IgD-negative memory B cell (primary cell): Measurements from ENCODE around the gene ZNF219. TPM values are rescaled to one million over a fixed set of nuclear protein-coding genes. Genes with fewer than 3 reads are reported as not detected.

Experiments
- H3K27ac Mint-ChIP-seq, 3 donors: one replicate each; pipeline ENCODE4 v1.8.0; 2020 to 2022; ENCODE audit warnings: mild to moderate bottlenecking in 3 of 3, mixed read lengths in 3 of 3, moderate library complexity in 1 of 3
- H3K27me3 Mint-ChIP-seq: one replicate; pipeline ENCODE4 v1.8.0; 2021; ENCODE audit warnings: mixed read lengths
- H3K36me3 Mint-ChIP-seq: one replicate; pipeline ENCODE4 v1.8.0; 2020; ENCODE audit warnings: mild to moderate bottlenecking, mixed read lengths
- H3K4me1 Mint-ChIP-seq, 3 donors: one replicate each; pipeline ENCODE4 v1.8.0; 2020 to 2022; ENCODE audit warnings: mixed read lengths in 3 of 3, mild to moderate bottlenecking in 1 of 3
- H3K4me3 Mint-ChIP-seq, 4 donors: one replicate each; pipeline ENCODE4 v1.8.0; 2020 to 2022; ENCODE audit warnings: mild to moderate bottlenecking in 4 of 4, mixed read lengths in 4 of 4, moderate library complexity in 3 of 4
- H3K9me3 Mint-ChIP-seq, 3 donors: one replicate each; pipeline ENCODE4 v1.8.0; 2020 to 2021; ENCODE audit warnings: mixed read lengths in 3 of 3, mild to moderate bottlenecking in 1 of 3
- polyA plus RNA-seq: library from polyadenylated mRNA; unstranded; fragments of 300-500 nt; fragmentation: Illumina TruSeq; gene quantifications from one replicate; pipeline ENCODE4 v1.2.3, GENCODE V29; 2021

ZNF219 gene
- polyA plus RNA-seq, 1 donor from 2014 or later = 1.0 TPM

DNA sequence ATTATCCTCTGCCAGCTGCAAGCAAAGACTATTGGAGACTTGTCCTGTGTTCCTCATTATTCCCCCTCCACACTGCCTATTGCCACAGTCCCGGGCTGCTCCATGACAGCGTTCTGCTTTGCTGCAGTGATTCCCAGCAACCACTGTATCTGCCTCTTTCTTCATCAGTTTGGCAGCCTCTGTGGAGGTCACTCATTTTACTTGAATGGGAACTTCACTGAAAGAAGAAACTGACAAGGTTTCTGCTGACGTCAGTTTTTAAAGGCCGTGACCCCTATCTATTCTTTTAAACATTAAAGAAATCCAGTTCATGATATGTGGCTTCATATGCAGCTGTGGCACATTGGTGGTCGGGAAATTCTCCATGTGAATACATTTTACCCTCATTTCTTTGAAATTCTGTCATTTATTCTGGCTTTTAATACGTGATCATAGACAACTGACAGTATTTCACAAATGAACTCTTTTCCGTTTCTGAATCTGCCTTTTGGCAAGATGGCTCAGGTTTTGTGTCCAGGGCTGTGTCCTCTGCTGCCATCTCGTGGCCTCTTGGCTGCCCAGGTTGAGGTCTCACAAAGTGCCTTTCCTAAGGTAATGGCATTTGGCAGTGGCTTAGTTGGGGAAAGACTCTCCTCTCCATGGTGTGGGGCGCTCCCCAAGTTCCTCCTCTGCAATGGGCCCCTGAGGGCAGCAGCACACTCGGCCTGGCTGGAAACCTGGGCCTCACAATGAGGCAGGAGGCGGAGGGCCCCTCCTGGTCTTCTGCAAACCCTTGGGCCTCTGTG is 8.2 kb upstream of the ZNF219 start:
- H3K36me3 Mint-ChIP-seq = no peaks in the 10 kb centered on the region

DNA sequence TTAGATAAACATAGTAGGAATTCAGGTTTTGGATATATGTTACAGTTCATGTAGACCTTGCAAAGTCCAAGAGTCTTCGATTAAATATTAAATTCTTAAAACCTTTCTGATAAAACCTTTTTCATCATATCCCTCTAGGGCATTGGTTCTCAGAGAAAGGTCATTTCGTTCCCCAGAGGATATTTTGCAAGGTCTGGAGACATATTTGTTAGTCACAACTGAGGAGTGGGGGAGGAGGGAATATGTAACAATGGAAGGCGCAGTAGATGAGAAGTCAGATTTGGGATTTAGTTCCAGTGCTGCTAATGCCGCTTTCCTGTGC is 7.7 kb upstream of the ZNF219 start:
- peaks cover 8 to 14% (median 9%) of the 10 kb centered on the region in 3 donors for H3K4me1 Mint-ChIP-seq
- no peak overlapping the region for H3K27ac Mint-ChIP-seq
- no peaks in the 10 kb centered on the region for H3K36me3 Mint-ChIP-seq
- no peak overlapping the region for H3K4me3 Mint-ChIP-seq
- peaks cover 2% of the 10 kb centered on the region for H3K27me3 Mint-ChIP-seq
- no peaks in the 10 kb centered on the region for H3K9me3 Mint-ChIP-seq

More for the DNA sequence above, 8.2 kb upstream of the ZNF219 start:
- Mint-ChIP-seq H3K4me1 (peaks cover 8 to 14% (median 9%) of the 10 kb centered on the region in 3 donors), H3K27me3 (peaks cover 2% of the 10 kb centered on the region), H3K27ac (peak overlapping the region in 1 of 3 donors; percentile 28), H3K4me3 (peak overlapping the region in 3 of 4 donors; percentile 21 to 60 (median 58)), H3K9me3 (no peaks in the 10 kb centered on the region)

DNA sequence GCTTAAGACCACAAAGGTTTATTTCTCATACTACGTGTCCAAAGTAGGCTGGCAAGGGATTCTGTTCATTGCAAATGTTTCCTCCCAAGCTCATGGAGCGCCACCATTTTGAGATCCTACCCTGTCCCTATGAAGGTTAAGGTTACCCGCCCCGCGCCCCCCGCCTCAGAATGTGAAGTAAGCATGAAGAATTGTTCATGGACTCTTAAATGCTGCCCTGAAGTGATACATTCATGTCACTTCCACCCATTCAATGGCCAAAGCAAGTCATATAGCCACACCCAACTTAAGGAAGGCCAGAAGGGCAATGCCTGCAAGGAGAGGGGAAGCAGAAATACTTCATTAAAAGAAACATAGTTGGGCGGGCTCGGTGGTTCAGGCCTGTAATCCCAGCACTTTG is 6.6 kb upstream of the ZNF219 start:
- Mint-ChIP-seq H3K27ac (peak overlapping the region in 1 of 3 donors; percentile 87), H3K9me3 (no peaks in the 10 kb centered on the region), H3K4me1 (peaks cover 8 to 14% (median 9%) of the 10 kb centered on the region in 3 donors), H3K36me3 (no peaks in the 10 kb centered on the region), H3K27me3 (peaks cover 5% of the 10 kb centered on the region), H3K4me3 (peak overlapping the region in 2 of 4 donors; percentile 92)

DNA sequence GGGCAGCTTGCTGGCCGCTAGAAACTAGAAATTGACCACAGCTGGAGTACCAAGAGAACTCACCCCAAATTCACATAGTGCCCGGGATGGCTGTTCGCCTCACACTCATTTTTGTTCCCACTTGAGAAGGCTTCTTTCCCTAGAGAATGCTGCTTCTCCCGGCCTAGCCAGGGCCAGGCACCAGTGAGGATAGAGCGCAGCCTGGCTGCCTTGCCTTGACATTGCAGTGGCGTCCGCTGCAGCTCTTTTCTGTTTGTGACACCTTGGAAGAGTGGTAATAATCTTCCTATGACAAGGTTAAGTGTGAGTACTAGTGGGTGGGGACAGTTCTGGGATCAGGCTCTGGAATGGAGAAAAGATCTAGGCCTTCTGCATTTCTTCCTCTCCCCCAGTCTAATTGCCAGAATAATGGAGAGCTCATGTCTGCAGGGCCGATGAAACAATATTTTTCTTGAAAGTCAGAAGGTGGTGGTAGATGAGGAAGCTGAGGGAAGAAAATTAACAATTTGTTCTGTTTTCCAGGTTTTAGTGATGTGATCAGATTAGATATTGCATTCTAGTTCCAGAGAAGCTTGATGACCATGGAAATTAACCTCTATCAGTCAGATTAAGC is 6.1 kb upstream of the ZNF219 start:
- Mint-ChIP-seq H3K36me3 (no peaks in the 10 kb centered on the region), H3K27me3 (peaks cover 10% of the 10 kb centered on the region), H3K4me1 (peaks cover 8 to 16% (median 9%) of the 10 kb centered on the region in 3 donors), H3K27ac (peak overlapping the region; percentile 77 to 97 (median 87)), H3K4me3 (peak overlapping the region; percentile 90 to 92 (median 92)), H3K9me3 (no peaks in the 10 kb centered on the region)

DNA sequence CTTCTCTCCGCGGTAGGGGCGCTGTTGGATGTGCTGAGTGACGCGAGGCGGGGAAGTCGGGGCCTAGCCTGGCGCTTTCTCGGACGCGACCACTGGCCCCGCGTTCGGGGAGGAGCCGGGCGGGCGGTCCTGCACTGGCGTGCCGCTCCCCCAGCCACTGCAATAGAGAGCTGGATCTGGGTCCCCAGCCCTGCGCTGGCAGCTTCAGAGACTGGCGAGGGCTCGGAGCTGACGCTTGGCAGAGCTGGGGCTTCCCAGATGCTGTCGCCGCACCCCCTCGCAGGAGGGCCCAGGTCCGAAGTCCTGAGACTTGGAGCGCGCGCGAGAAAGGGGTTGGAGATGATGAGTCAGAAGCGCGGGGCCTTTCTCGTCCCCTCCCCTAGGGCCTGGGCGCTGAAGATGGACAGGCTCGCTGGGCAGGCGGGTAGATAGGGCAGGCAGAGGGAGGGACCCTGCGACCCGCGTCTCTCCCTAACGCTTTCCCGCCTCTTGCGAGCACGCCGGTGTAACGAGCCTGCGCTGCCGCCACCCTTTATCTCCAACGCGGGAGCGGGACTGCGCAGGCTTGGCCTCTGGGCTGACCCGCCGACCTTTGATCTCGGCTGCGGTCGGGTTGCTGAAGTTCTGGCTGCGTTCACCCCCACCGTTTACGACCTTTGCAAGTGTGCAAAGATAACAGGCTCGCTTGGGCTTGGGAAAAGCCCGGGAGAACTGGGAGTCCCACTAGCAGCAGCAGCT is 5.4 kb upstream of the ZNF219 start:
- no peaks in the 10 kb centered on the region for H3K36me3 Mint-ChIP-seq
- H3K27me3 Mint-ChIP-seq = peaks cover 17% of the 10 kb centered on the region
- H3K4me3 Mint-ChIP-seq = peak overlapping the region; percentile 90 to 92 (median 92)
- peak overlapping the region; percentile 77 to 97 (median 87) for H3K27ac Mint-ChIP-seq
- H3K9me3 Mint-ChIP-seq = no peaks in the 10 kb centered on the region
- H3K4me1 Mint-ChIP-seq = peaks cover 11 to 23% (median 12%) of the 10 kb centered on the region in 3 donors

DNA sequence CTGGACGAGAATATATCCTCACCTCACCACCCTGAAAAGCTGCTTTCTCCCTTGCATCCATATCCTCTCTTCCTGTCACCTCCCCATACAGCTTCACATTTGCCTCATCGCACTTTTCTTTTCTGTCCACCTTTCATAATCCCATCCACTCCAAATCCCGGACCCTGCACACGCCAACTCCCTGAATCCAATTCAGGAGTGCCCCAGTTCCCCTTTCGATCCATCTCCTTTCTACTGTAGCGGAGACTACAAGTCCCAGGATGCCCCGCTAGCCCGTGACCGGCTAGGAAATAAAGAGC is 4.9 kb upstream of the ZNF219 start:
- H3K4me3 Mint-ChIP-seq = peak overlapping the region; percentile 90 to 92 (median 92)
- H3K36me3 Mint-ChIP-seq = no peaks in the 10 kb centered on the region
- H3K9me3 Mint-ChIP-seq = no peaks in the 10 kb centered on the region
- peaks cover 13 to 26% (median 16%) of the 10 kb centered on the region in 3 donors for H3K4me1 Mint-ChIP-seq
- peak overlapping the region; percentile 77 to 97 (median 87) for H3K27ac Mint-ChIP-seq
- H3K27me3 Mint-ChIP-seq = peaks cover 20% of the 10 kb centered on the region

DNA sequence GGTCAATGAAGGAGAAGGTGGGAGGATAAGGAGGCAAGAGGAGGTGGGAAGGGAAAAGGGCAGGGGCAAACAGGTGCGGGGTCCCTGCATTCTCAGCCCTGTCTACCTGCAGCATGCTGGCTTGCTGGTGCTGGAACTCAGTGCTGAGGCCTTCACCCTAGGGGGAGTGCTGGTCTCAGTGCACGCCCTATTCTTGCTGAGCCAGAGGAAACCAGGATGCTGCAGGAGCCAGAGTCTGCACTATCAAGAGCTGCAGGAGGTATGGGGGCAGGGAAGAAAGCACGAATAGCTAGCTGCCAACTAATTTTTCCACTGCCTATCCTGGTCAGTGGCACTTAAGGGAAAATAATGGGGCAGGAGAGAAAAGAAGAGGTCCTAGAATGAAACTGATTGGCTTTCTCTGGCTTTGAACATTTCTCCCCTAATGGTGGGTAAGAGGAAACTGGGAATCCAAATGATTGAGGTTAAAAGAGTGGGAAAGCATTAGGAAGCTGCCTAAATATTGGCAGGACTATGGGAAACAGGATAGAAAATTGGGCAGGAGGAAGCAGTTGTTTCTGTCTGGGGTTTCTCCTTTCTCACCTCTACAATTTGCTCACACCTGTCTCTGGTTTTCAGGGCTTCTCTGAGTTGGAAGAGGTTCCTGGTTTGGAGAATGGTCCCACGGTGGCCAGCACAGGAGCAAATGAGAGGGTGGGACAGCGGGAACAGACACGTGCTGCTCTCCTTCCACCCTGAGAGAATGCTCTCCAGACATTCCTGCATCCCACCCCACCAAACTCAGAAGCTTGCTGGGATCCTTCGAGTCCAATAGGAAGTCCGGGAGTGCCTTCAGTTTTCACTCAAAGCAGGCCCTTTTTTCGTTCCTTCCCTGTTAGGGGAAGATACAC is 4.3 kb upstream of the ZNF219 start:
- no peaks in the 10 kb centered on the region for H3K36me3 Mint-ChIP-seq
- no peaks in the 10 kb centered on the region for H3K9me3 Mint-ChIP-seq
- H3K4me1 Mint-ChIP-seq = peaks cover 13 to 26% (median 16%) of the 10 kb centered on the region in 3 donors
- H3K27me3 Mint-ChIP-seq = peaks cover 20% of the 10 kb centered on the region
- H3K27ac Mint-ChIP-seq = peak overlapping the region in 2 of 3 donors; percentile 77 to 87
- peak overlapping the region; percentile 90 to 92 (median 92) for H3K4me3 Mint-ChIP-seq

DNA sequence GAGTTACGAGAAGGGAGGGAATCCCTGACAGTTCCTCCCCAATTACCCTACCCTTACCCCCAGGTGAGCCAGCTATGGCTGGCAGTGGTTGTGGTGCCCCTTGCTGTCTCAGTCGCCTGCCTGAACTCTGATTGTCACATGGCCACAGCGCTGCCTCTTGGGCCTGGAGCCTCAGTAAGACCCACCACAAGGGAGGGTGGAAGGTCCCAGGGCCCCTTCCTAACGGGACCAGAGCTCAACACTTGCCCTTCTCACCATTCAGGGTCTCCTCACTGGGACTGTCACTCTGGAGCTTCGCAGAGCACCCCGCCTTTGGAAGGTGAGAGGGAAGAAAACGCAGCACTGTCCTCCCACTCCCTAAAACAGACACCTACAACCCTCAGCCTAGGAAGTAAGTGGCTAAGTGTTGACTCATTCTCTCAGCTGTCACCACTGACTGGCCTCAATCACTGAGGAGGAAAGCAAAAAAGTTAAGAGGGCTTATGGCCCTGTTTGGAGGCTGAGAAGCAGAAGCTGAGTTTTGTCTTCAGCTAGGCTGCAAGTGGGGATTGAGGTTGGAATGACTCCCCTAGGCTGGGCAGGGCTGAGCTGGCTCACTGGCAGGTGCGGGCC is 3.5 kb upstream of the ZNF219 start:
- Mint-ChIP-seq H3K9me3 (no peaks in the 10 kb centered on the region), H3K4me1 (peaks cover 13 to 28% (median 16%) of the 10 kb centered on the region in 3 donors), H3K36me3 (no peaks in the 10 kb centered on the region), H3K4me3 (peak overlapping the region in 3 of 4 donors; percentile 41 to 86 (median 70)), H3K27me3 (peaks cover 22% of the 10 kb centered on the region), H3K27ac (peak overlapping the region in 2 of 3 donors; percentile 19 to 75)

DNA sequence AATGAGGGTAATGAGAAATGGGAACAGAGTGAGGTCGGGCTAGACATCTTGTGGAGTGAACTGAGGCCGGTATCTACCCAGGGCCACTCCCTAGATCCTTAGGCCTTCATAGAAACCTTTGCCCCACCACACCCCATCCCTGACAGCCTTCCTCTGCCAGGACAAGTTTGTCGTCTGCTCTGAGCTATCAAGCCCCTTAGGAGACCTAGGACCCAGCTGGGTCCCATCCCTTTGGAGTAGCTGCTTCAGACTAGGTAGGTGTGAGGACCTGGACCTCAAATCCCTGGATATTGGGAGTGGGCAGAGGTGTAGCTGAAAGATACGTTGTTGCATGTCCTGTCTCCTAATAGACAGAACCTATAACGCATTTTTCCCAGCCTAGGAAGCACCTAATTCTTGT is 2.5 kb upstream of the ZNF219 start, which contains the start of gene TMEM253:
Gene TMEM253, plus strand, starts transcription at position 136 of the 400 bp plus-strand sequence. CDS start 278 bp downstream, outside the sequence.
- no peaks in the 10 kb centered on the region for H3K36me3 Mint-ChIP-seq
- H3K4me3 Mint-ChIP-seq = peak within 1 kb of the TSS in 2 of 4 donors; percentile 12 to 86
- no peaks in the 10 kb centered on the region for H3K9me3 Mint-ChIP-seq
- H3K4me1 Mint-ChIP-seq = peaks cover 10 to 31% (median 13%) of the 10 kb centered on the region in 3 donors
- H3K27me3 Mint-ChIP-seq = peaks cover 22% of the 10 kb centered on the region
- peak within 1 kb of the TSS in 2 of 3 donors; percentile 19 to 75 for H3K27ac Mint-ChIP-seq

DNA sequence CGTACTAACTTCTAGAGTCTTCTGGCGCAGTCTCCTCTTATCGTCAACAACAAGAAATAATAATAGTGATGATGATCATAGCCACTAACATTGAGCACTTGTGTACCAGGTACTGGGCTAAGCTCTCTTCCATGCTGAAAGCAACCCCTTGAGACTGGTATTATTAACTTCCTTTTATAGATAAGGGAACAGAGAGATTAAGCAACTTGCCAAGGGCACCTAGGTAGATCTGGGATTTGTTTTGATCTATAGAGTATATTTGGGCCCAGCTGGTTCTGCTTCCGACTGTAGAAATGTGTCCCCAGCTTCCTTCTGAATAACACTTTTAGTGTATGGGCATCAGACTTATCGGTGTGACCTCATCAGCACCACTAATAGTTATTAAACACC is 1.1 kb upstream of the ZNF219 start:
- Mint-ChIP-seq H3K27ac (peak overlapping the region in 1 of 3 donors; percentile 54), H3K27me3 (peaks cover 22% of the 10 kb centered on the region), H3K4me3 (peak overlapping the region; percentile 22 to 91 (median 78)), H3K9me3 (no peaks in the 10 kb centered on the region), H3K4me1 (peaks cover 9 to 39% (median 11%) of the 10 kb centered on the region in 3 donors), H3K36me3 (no peaks in the 10 kb centered on the region)

DNA sequence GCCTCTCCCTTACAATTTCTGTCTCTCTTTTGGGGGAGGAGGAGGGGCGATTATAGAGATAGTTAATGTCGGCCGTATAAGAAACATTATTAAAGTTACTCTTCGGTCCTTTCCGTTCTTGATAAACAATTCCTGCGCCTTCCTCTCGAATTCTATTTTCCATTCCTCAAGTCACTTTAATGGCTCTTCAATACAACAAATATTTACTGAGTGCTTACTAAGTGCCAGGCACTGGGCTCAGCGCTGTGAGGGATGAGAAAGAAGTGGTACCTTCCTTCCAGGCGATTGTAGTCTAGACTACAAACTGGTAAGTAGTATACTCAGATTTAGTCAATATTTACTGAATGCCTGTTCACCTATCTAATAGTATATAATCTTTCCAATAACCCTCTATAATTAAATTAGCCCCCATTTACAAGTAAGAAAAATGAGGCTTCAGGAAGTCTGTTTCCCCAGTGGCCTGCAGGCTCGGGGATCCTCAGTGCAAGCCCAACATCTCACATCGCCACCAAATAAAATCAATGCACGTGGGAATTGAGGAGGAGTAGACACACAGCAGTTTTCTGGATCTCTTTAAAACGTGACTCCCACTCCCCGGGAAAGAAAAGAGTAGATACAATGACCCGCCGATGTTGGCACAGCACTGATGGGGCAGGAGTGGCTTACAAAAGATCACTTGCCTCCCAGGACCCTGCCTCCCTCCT is 589 bp upstream of the ZNF219 start:
- Mint-ChIP-seq H3K4me1 (peaks cover 8 to 36% (median 9%) of the 10 kb centered on the region in 3 donors), H3K27me3 (peaks cover 22% of the 10 kb centered on the region), H3K9me3 (no peaks in the 10 kb centered on the region), H3K36me3 (no peaks in the 10 kb centered on the region), H3K27ac (peak overlapping the region; percentile 31 to 76 (median 54)), H3K4me3 (peak overlapping the region; percentile 72 to 91 (median 88))

DNA sequence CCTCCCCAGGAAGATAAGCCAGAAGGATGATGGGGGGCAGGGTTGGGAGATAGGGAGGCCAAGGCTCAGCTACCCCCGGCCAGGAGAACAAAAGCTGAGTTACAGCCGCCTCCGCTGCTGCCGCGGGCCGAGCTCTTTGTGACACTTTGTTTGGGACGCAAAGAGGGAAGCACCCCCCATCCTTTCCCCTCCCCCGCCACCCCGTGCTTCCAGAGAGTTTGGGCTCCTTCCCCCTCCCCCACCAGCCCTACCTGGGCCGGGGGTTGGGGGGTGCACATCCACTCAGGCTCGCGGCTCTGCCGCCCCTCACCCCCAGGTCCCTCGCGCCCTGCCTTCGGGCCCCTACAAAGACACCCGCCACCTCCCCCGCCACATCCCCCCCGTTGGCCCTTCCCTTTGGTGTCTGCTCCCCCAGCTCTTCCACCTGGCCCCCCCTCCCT is 799 bp downstream of the ZNF219 start:
- Mint-ChIP-seq H3K9me3 (no peaks in the 10 kb centered on the region), H3K4me1 (peaks cover 5 to 32% (median 9%) of the 10 kb centered on the region in 3 donors), H3K27me3 (peaks cover 20% of the 10 kb centered on the region), H3K36me3 (no peaks in the 10 kb centered on the region), H3K27ac (no peak overlapping the region), H3K4me3 (peak overlapping the region; percentile 68 to 92 (median 86))

DNA sequence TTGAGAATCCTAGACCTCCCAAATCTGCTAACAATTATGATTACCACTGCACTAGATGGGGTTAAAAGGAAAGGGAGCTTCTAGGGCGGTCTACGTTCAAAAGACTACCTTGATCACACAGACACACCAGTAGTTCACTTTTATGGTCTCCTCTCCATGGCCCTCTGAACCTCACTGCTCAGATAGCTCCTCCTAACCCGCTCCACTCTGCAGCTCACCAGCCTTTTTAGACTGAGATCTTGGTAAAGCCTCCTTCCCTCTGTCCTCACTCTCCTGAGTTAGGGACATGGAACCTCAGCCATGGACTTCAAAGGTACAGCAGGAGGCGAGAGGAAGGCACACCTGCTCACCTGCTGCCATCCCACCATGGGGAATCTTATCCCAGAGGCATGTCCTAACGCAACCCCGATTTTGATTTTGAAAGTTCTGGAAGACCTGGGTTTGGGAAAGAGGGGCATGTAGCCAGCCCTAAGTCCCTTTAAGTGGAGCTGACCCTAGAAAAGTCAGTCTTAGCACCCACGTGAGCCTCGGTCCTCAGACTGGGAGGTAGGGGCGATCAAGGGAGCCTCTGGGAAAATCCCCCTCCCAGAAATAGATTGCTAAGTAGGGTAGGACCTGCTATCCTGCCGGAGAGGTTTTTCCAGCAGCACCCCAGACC is 1.3 kb downstream of the ZNF219 start:
- Mint-ChIP-seq H3K4me3 (peak overlapping the region; percentile 68 to 92 (median 86)), H3K36me3 (no peaks in the 10 kb centered on the region), H3K27ac (peak overlapping the region in 1 of 3 donors; percentile 57), H3K4me1 (peaks cover 5 to 36% (median 12%) of the 10 kb centered on the region in 3 donors), H3K9me3 (no peaks in the 10 kb centered on the region), H3K27me3 (peaks cover 20% of the 10 kb centered on the region)
